Parathyroid adenoma (tissue), 2 donors: Measurements from ENCODE around the gene PSD4.

Experiments
- H2AFZ ChIP-seq: fragments of 300-600 bp; sonication (generic); one replicate; pipeline ENCODE4 v1.7.0; 2017; ENCODE audit warnings: antibody characterized with exemption, mild to moderate bottlenecking
- H3K27ac ChIP-seq: fragments of 300-600 bp; sonication (generic); one replicate; pipeline ENCODE4 v1.7.0; 2017
- H3K27me3 ChIP-seq: fragments of 300-600 bp; sonication (generic); one replicate; pipeline ENCODE4 v1.7.0; 2017; ENCODE audit warnings: low read length; ENCODE audit not compliant: control insufficient read depth, insufficient read depth
- H3K36me3 ChIP-seq: fragments of 300-600 bp; sonication (generic); one replicate; pipeline ENCODE4 v1.7.0; 2017; ENCODE audit warnings: low read length; ENCODE audit not compliant: control insufficient read depth, insufficient read depth
- H3K4me1 ChIP-seq: fragments of 300-600 bp; sonication (generic); one replicate; pipeline ENCODE4 v1.7.0; 2017; ENCODE audit warnings: control low read depth
- H3K4me2 ChIP-seq: fragments of 300-600 bp; sonication (generic); one replicate; pipeline ENCODE4 v1.7.0; 2017; ENCODE audit warnings: low read length
- H3K4me3 ChIP-seq: fragments of 300-600 bp; sonication (generic); one replicate; pipeline ENCODE4 v1.7.0; 2017; ENCODE audit warnings: low read depth, low read length
- H3K79me2 ChIP-seq: fragments of 300-600 bp; sonication (generic); one replicate; pipeline ENCODE4 v1.7.0; 2017; ENCODE audit warnings: control low read depth
- H3K9ac ChIP-seq: fragments of 300-600 bp; sonication (generic); one replicate; pipeline ENCODE4 v1.7.0; 2017; ENCODE audit warnings: mild to moderate bottlenecking
- H3K9me3 ChIP-seq: fragments of 300-600 bp; sonication (generic); one replicate; pipeline ENCODE4 v1.7.0; 2017; ENCODE audit warnings: low read length; ENCODE audit not compliant: control insufficient read depth
- CTCF ChIP-seq: fragments of 300-600 bp; sonication (generic); IDR thresholded peaks from one replicate; pipeline ENCODE4 v1.7.0; 2017; ENCODE audit warnings: antibody characterized with exemption, mild to moderate bottlenecking
- donor health status: primary hyperparathyroidism.

Gene PSD4

GRCh38 chr2:113133704-113134598 lies 39.8 kb upstream of the PSD4 start:
- H3K79me2 ChIP-seq: no peaks in the 10 kb centered on the region
- no peak overlapping the region for H3K9ac ChIP-seq
- no peak overlapping the region for H3K27ac ChIP-seq
- no peaks in the 10 kb centered on the region for H3K9me3 ChIP-seq
- no peak overlapping the region for H2AFZ ChIP-seq
- H3K27me3 ChIP-seq: no peaks in the 10 kb centered on the region
- TF ChIP-seq CTCF: no peak
- H3K4me1 ChIP-seq: peaks cover 5% of the 10 kb centered on the region
- no peak overlapping the region for H3K4me3 ChIP-seq
- H3K36me3 ChIP-seq: no peaks in the 10 kb centered on the region
- H3K4me2 ChIP-seq: no peak overlapping the region

GRCh38 chr2:113134717-113135116 lies 39.1 kb upstream of the PSD4 start:
- Histone ChIP-seq H3K4me2 (no peak overlapping the region), H3K4me3 (no peak overlapping the region), H3K9me3 (no peaks in the 10 kb centered on the region), H2AFZ (no peak overlapping the region), H3K4me1 (peaks cover 5% of the 10 kb centered on the region), H3K27me3 (no peaks in the 10 kb centered on the region), H3K27ac (no peak overlapping the region), H3K36me3 (no peaks in the 10 kb centered on the region), H3K79me2 (no peaks in the 10 kb centered on the region), H3K9ac (no peak overlapping the region)
- TF ChIP-seq CTCF: no peak

DNA sequence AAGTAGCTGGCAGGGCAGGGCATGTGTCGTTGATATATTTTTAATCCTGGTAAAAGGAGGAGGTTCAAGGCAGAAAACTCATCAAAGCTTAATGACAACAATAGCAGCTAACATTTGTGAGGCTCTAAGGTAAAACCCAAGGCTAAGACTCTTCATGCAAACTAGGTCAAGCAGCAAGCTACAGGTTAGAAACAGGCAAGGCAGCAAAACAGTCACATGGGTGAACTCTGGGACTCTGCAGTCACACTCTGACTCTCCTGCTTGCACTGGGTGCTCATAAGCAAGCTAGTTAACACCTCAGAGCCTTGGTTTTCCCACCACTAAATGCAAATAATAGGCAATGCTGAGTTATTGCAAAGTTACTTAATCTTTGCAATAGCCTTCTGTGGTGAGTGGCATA lies 38.5 kb upstream of the PSD4 start:
- no peak for TF ChIP-seq CTCF
- H3K9ac ChIP-seq: no peak overlapping the region
- no peak overlapping the region for H3K4me3 ChIP-seq
- H3K9me3 ChIP-seq: no peaks in the 10 kb centered on the region
- H3K27me3 ChIP-seq: no peaks in the 10 kb centered on the region
- no peak overlapping the region for H3K4me2 ChIP-seq
- H3K4me1 ChIP-seq: peaks cover 5% of the 10 kb centered on the region
- H3K79me2 ChIP-seq: no peaks in the 10 kb centered on the region
- H3K27ac ChIP-seq: no peak overlapping the region
- H2AFZ ChIP-seq: no peak overlapping the region
- H3K36me3 ChIP-seq: no peaks in the 10 kb centered on the region

GRCh38 chr2:113136828-113137775 lies 36.7 kb upstream of the PSD4 start:
- no peak overlapping the region for H3K4me3 ChIP-seq
- no peak overlapping the region for H3K9ac ChIP-seq
- no peaks in the 10 kb centered on the region for H3K79me2 ChIP-seq
- H3K27me3 ChIP-seq: no peaks in the 10 kb centered on the region
- H3K27ac ChIP-seq: no peak overlapping the region
- no peak overlapping the region for H3K4me2 ChIP-seq
- peak; percentile 72 for TF ChIP-seq CTCF
- no peaks in the 10 kb centered on the region for H3K36me3 ChIP-seq
- H3K4me1 ChIP-seq: peaks cover 9% of the 10 kb centered on the region
- no peak overlapping the region for H2AFZ ChIP-seq
- H3K9me3 ChIP-seq: no peaks in the 10 kb centered on the region
